22Rv1 (cell line): ENCODE results near the gene GCN1.

Experiments used
- CTCF ChIP-seq: fragments of 450-650 bp; IDR thresholded peaks from 2 replicates; pipeline ENCODE4 v1.5.1; 2017; ENCODE audit warnings: mild to moderate bottlenecking
- ZFX ChIP-seq: fragments of 450-650 bp; IDR thresholded peaks from 2 replicates; pipeline ENCODE4 v1.6.1; 2017; ENCODE audit warnings: antibody characterized with exemption, borderline replicate concordance

GRCh38 chr12:120164293-120164692, 30.2 kb downstream of the GCN1 start:
- TF ChIP-seq CTCF (no peak), ZFX (no peak)
